ENCODE measurements around the gene PALD1.
A peak's percentile ranks its signal among the peaks of the same experiment; 100 is the strongest.

Gene PALD1

GRCh38 chr10:70538195-70538520 lies 59.6 kb downstream of the PALD1 start:
- DNase-seq = no peak

- no peak for DNase-seq
Observed at GRCh38 chr10:70538731-70539338, 60.3 kb downstream of the PALD1 start.

- no peak for DNase-seq
Observed at GRCh38 chr10:70539471-70539870, 60.9 kb downstream of the PALD1 start.

- no peak for DNase-seq
Observed at GRCh38 chr10:70540089-70540788, 61.7 kb downstream of the PALD1 start.

- DNase-seq = no peak
Observed at GRCh38 chr10:70540789-70541360, 62.3 kb downstream of the PALD1 start.

- no peak for DNase-seq
Observed at GRCh38 chr10:70541736-70542564, 63.4 kb downstream of the PALD1 start.

GRCh38 chr10:70542565-70542938 lies 64.0 kb downstream of the PALD1 start:
- no peak for DNase-seq

GRCh38 chr10:70543911-70544310 lies 65.3 kb downstream of the PALD1 start:
- DNase-seq = no peak

GRCh38 chr10:70544431-70545340 lies 66.1 kb downstream of the PALD1 start:
- no peak for DNase-seq

GRCh38 chr10:70546584-70546983 lies 68.0 kb downstream of the PALD1 start:
- DNase-seq = no peak

GRCh38 chr10:70549351-70549961 lies 70.9 kb downstream of the PALD1 start:
- no peak for DNase-seq

GRCh38 chr10:70549962-70550458 lies 71.4 kb downstream of the PALD1 start:
- DNase-seq = peak; percentile 45 to 55

- DNase-seq = no peak
Observed at GRCh38 chr10:70550459-70550858, 71.9 kb downstream of the PALD1 start.

GRCh38 chr10:70551466-70551865 lies 72.9 kb downstream of the PALD1 start:
- no peak for DNase-seq

- DNase-seq = no peak
Observed at GRCh38 chr10:70551971-70552422, 73.4 kb downstream of the PALD1 start.

GRCh38 chr10:70552586-70552985 lies 74.0 kb downstream of the PALD1 start:
- DNase-seq = no peak

GRCh38 chr10:70555371-70555770 lies 76.8 kb downstream of the PALD1 start:
- DNase-seq = no peak

- no peak for DNase-seq
Observed at GRCh38 chr10:70557086-70557845, 78.7 kb downstream of the PALD1 start.

GRCh38 chr10:70557876-70558275 lies 79.3 kb downstream of the PALD1 start:
- no peak for DNase-seq

GRCh38 chr10:70558295-70558694 lies 79.7 kb downstream of the PALD1 start:
- DNase-seq = no peak
